Progenitor cell of endocrine pancreas (in vitro differentiated cells): ENCODE measurements around the gene DPP6. TPM values are rescaled to one million over a fixed set of nuclear protein-coding genes. Genes with fewer than 3 reads are reported as not detected.

Experiments used
- DNase-seq: peaks from one replicate; pipeline ENCODE4 v3.0.0; 2021; ENCODE audit warnings: low spot score; ENCODE audit not compliant: unreplicated experiment
- H3K27ac Mint-ChIP-seq: 2 replicates; pipeline ENCODE4 v1.8.0; 2021; ENCODE audit warnings: mild to moderate bottlenecking, moderate library complexity, mixed read lengths
- H3K27me3 Mint-ChIP-seq: 2 replicates; pipeline ENCODE4 v1.8.0; 2021; ENCODE audit warnings: mixed read lengths
- H3K36me3 Mint-ChIP-seq: 2 replicates; pipeline ENCODE4 v1.8.0; 2022; ENCODE audit warnings: mixed read lengths; ENCODE audit not compliant: insufficient read depth
- H3K4me1 Mint-ChIP-seq: 2 replicates; pipeline ENCODE4 v1.8.0; 2021; ENCODE audit warnings: low read depth, mixed read lengths
- H3K4me3 Mint-ChIP-seq: 2 replicates; pipeline ENCODE4 v1.8.0; 2021; ENCODE audit warnings: low read depth, mild to moderate bottlenecking, moderate library complexity, mixed read lengths
- H3K9me3 Mint-ChIP-seq: 2 replicates; pipeline ENCODE4 v1.8.0; 2021; ENCODE audit warnings: low read depth, mixed read lengths
- total RNA-seq: library from RNA; stranded (reverse); gene quantifications from 2 replicates; pipeline ENCODE4 v1.2.1, GENCODE V29; 2021
- TF ChIP-seq, protein P1 (sequence below): fragments of 200-600 bp; sonication (generic); IDR thresholded peaks from one replicate; pipeline ENCODE4 v1.5.0; 2021; ENCODE audit warnings: antibody characterized with exemption, mild to moderate bottlenecking; ENCODE audit not compliant: unreplicated experiment

DPP6 gene
- total RNA-seq, 1 donor from 2014 or later: 13.4 TPM

DNA sequence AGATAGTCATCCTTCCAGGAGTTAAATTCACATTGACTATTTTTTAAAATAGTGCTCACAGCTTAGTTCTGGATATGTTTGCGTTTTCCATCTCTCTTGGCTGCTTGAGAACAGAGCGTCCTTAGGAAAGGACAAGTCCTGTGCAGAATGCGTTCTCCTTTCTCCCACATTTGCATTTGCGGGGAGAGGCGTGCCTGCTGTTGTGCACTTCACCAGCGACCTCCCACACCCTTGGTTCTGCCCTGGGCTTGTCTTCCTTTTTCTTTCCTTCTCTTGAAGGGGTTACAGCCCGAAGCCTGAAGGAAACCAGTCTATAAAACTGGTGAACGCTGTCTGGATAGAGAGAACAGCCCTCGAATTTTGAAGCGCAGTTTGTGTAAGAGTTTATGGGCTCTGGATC, 367.1 kb downstream of the DPP6 start:
- Mint-ChIP-seq H3K27me3 (no peaks in the 10 kb centered on the region), H3K9me3 (no peaks in the 10 kb centered on the region), H3K4me3 (no peak overlapping the region), H3K4me1 (peaks cover 3% of the 10 kb centered on the region), H3K27ac (no peak overlapping the region), H3K36me3 (no peaks in the 10 kb centered on the region)
- TF ChIP-seq, protein P1, sequence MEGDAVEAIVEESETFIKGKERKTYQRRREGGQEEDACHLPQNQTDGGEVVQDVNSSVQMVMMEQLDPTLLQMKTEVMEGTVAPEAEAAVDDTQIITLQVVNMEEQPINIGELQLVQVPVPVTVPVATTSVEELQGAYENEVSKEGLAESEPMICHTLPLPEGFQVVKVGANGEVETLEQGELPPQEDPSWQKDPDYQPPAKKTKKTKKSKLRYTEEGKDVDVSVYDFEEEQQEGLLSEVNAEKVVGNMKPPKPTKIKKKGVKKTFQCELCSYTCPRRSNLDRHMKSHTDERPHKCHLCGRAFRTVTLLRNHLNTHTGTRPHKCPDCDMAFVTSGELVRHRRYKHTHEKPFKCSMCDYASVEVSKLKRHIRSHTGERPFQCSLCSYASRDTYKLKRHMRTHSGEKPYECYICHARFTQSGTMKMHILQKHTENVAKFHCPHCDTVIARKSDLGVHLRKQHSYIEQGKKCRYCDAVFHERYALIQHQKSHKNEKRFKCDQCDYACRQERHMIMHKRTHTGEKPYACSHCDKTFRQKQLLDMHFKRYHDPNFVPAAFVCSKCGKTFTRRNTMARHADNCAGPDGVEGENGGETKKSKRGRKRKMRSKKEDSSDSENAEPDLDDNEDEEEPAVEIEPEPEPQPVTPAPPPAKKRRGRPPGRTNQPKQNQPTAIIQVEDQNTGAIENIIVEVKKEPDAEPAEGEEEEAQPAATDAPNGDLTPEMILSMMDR: no peak
- DNase-seq: no peak

DNA sequence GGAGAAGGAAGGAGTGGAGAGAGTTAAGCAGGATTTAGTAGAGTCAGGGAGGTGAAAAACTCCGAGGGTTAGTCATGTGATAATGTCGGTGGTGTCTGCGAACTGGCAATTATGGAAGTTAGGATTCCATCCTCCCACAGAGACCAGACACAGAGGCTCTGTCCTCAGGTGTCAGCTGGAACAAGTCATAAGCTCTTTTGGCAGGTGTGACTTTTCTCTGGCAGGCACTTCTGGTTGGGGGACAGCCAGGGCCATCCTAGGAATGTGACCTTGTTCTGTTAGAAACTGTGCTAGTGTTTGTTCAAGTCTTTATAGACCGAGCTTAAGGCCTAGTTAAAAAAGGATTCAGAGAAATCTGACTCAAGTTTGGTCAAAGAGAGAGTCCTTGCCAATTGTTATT, 371.0 kb downstream of the DPP6 start:
- Mint-ChIP-seq H3K36me3 (no peaks in the 10 kb centered on the region), H3K9me3 (no peaks in the 10 kb centered on the region)

DNA sequence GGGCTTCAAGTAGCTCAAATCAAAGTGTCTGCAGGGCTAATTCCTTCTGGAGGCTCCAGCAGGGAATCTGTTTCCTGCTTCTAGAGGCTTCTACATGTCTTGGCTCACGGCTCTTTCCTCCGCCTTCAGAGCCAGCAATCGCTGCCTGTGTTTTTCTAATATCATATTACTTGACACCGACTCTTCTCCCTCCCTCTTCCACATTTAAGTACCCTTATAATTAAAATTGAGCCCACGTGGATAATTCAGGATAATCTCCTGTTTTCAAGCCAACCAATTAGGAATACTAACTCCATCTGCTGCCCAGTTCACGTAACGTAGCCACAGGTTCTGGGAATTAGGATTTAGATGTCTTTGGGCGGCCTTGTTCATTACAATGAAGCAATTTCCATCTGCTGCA, 372.2 kb downstream of the DPP6 start:
- Mint-ChIP-seq H3K27me3 (no peaks in the 10 kb centered on the region), H3K4me3 (no peak overlapping the region), H3K27ac (no peak overlapping the region), H3K36me3 (no peaks in the 10 kb centered on the region), H3K4me1 (peaks cover 3% of the 10 kb centered on the region), H3K9me3 (no peaks in the 10 kb centered on the region)
- TF ChIP-seq, protein P1: no peak
- no peak for DNase-seq

More for the DNA sequence above, 371.0 kb downstream of the DPP6 start:
- DNase-seq: no peak
- H3K4me1 Mint-ChIP-seq: peaks cover 3% of the 10 kb centered on the region
- no peaks in the 10 kb centered on the region for H3K27me3 Mint-ChIP-seq
- no peak overlapping the region for H3K27ac Mint-ChIP-seq
- TF ChIP-seq, protein P1: no peak
- no peak overlapping the region for H3K4me3 Mint-ChIP-seq

DNA sequence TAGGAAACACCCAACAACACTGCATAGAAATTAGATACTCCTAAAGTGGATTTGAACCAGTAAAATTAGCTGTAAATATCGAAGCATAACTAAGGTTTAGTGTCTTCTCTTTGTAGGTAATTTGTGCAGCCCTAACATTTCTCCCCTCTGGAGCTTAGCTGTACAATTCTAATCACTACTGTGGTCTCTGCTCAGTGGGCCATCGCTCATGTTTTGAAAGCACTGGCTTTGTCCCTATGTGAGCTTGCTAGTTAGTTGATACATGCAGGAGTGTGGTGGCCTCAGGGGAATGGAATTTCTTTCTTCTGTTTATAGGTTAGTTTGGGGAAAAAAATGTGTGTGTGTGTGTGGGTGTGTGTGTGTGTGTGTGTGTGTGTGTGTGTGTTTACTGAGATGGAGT, 373.1 kb downstream of the DPP6 start:
- Mint-ChIP-seq H3K4me1 (peaks cover 3% of the 10 kb centered on the region), H3K27ac (peak overlapping the region; percentile 1), H3K27me3 (no peaks in the 10 kb centered on the region), H3K4me3 (no peak overlapping the region), H3K36me3 (no peaks in the 10 kb centered on the region), H3K9me3 (no peaks in the 10 kb centered on the region)
- no peak for DNase-seq
- TF ChIP-seq, protein P1: no peak

DNA sequence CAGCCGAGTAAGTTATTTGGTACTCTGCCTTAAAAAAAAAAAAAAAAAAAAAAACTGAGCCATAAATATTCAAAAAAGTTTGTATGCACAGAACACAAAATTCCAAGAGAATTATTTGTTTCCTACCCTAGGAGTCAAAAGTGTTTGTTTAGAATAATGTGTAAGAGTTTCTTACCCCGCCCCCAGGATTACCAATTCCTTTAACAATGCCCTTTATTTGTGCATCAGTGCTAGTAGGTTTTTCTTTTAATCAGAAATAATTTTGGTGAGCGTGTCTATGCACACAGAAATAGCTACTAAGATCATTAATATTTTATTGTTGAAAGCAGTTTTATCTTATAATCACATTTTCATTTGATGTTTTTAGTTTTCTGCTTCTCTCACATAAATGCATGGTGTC, 374.6 kb downstream of the DPP6 start:
- Mint-ChIP-seq H3K4me1 (peaks cover 3% of the 10 kb centered on the region), H3K27ac (no peak overlapping the region), H3K4me3 (no peak overlapping the region), H3K27me3 (no peaks in the 10 kb centered on the region), H3K36me3 (no peaks in the 10 kb centered on the region), H3K9me3 (no peaks in the 10 kb centered on the region)
- TF ChIP-seq, protein P1: no peak
- no peak for DNase-seq

DNA sequence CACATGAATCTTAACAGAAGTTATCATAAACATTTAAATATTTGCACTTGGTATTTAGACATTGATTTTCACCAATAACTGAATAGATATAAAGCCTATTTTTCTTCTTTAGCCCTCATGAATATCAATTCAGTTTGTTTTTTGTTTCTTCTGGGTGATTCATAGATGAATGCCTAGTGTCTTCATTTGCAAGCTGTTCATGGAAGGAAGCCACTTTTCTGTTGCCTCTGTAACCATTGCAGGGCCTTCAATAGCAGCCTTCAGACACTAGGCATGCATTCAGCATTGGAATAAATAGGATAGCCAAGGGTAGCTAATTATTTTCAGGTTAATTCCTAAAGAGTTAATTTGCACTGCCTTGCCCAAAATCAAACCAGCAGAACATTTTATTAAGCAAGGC, 375.3 kb downstream of the DPP6 start:
- H3K4me3 Mint-ChIP-seq: no peak overlapping the region
- peaks cover 3% of the 10 kb centered on the region for H3K4me1 Mint-ChIP-seq
- no peaks in the 10 kb centered on the region for H3K36me3 Mint-ChIP-seq
- TF ChIP-seq, protein P1: no peak
- no peak for DNase-seq
- no peak overlapping the region for H3K27ac Mint-ChIP-seq
- no peaks in the 10 kb centered on the region for H3K9me3 Mint-ChIP-seq
- H3K27me3 Mint-ChIP-seq: no peaks in the 10 kb centered on the region
